Esophagus muscularis mucosa (tissue), 4 donors: ENCODE measurements around the gene HILPDA. TPM values are rescaled to one million over a fixed set of nuclear protein-coding genes. Genes with fewer than 3 reads are reported as not detected.
A peak's percentile ranks its signal among the peaks of the same experiment; 100 is the strongest.

Experiments used
- DNase-seq: peaks from one replicate; pipeline ENCODE4 v3.0.0-alpha.2; 2017; ENCODE audit errors: extremely low spot score
- H3K27ac ChIP-seq, 4 donors: fragments of 200-600 bp; sonication (generic); replicated peaks in 1 of 4; 1 replicate in 3 of 4; 2 replicates in 1 of 4; pipeline ENCODE4 v1.5.1; 2016 to 2019; ENCODE audit warnings: mild to moderate bottlenecking in 1 of 4
- H3K27me3 ChIP-seq, 4 donors: fragments of 200-600 bp; sonication (generic); one replicate each; pipeline versions ENCODE4 v1.5.1 to v1.6.0; 2016 to 2019
- H3K36me3 ChIP-seq, 4 donors: fragments of 200-600 bp; sonication (generic); one replicate each; pipeline ENCODE4 v1.5.1; 2016 to 2019
- H3K4me1 ChIP-seq, 4 donors: fragments of 200-600 bp; sonication (generic); one replicate each; pipeline ENCODE4 v1.5.1; 2016 to 2019
- H3K4me3 ChIP-seq, 4 donors: fragments of 200-600 bp; sonication (generic); 1 replicate in 2 of 4; 2 replicates in 2 of 4; pipeline ENCODE4 v1.5.1; 2016 to 2019; ENCODE audit warnings: mild to moderate bottlenecking in 4 of 4, moderate library complexity in 1 of 4
- H3K9me3 ChIP-seq, 4 donors: fragments of 200-600 bp; sonication (generic); 1 replicate in 3 of 4; 2 replicates in 1 of 4; pipeline ENCODE4 v1.5.1; 2016 to 2019
- EP300 ChIP-seq: sonication (generic); formaldehyde crosslinking; IDR thresholded peaks from one replicate; pipeline ENCODE4 v1.6.1; 2017; ENCODE audit warnings: antibody characterized with exemption
- POLR2A ChIP-seq: fragments of 450-650 bp; IDR thresholded peaks from one replicate; pipeline ENCODE4 v1.6.1; 2017; ENCODE audit warnings: antibody characterized with exemption, moderate library complexity, mild to moderate bottlenecking, low read depth
- POLR2AphosphoS5 ChIP-seq, 2 donors: sonication (generic); formaldehyde crosslinking; IDR thresholded peaks; one replicate each; pipeline ENCODE4 v1.6.1; 2017; ENCODE audit warnings: antibody characterized with exemption in 2 of 2
- WGBS: methylation state at CpG from one replicate; pipeline ENCODE4 v1.1.5; 2018; 5-methylcytosine and 5-hydroxymethylcytosine counted together
- intact Hi-C: fragments of 100-400 bp; cut with DNase I; formaldehyde crosslinking; loops from one replicate; pipeline ENCODE4 v1.15.1; 2023
- total RNA-seq, 4 donors: library from RNA; depleted of rRNA; stranded (reverse); fragments of >200 nt; gene quantifications; one replicate each; pipeline versions ENCODE4 v1.1.0 to v1.2.1, GENCODE V29; 2016
- TF ChIP-seq, protein P1 (sequence below), 3 experiments: fragments of 200-600 bp in 2 of 3; fragments of 450-650 bp in 1 of 3; sonication (generic) in 2 of 3; IDR thresholded peaks; one replicate each; pipeline ENCODE4 v1.5.1; 2017 to 2019; ENCODE audit warnings: antibody characterized with exemption in 3 of 3, mild to moderate bottlenecking in 2 of 3, moderate library complexity in 1 of 3

Gene HILPDA
- total RNA-seq, 4 donors from 2014 or later: 4.1 to 15.1 (median 5.8) TPM

DNA sequence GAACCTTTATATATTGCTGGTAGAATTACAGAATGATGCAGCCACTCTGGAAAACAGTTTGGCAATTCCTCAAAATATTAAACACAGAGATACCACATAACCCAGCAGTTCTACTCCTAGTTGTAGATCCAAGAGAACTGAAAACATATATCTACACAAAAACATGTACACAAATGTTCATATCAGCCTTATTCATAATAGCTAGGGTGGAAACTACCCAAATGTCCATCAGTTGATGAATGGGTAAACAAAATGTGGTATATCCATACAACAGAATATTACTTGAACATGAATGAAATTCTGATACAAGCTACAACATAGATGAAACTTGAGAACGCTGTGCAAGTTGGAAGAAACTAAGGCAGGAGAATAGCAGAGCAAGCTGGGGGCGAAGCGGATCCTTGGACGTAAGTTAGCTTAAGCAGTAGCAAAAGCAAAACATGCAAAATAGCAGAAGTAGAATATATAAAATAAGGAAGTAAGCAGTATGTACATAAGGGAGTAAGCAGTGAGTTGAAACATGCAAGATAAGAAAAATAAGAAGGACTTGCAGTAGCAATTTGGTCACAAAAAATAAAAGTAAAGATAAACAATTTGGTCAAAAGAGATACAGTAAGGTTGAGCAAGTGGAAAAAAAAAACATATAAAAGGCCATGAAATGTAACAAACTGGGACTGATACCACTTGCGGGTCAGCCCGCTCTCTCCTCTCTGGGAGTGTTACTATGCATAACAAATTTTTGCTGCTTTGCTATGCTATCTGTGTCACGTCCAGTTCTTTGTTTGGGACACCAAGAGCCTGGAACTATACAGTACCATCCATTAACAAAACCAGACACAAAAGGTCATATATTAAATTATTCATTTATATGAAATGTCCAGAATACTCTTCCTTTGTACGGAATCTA is 18.0 kb upstream of the HILPDA start:
- no peaks in the 10 kb centered on the region for H3K4me1 ChIP-seq
- no peak for DNase-seq
- intact Hi-C loops: no loop called here
- no peak overlapping the region for H3K27ac ChIP-seq
- peaks cover 0 to 8% (median 0%) of the 10 kb centered on the region in 4 donors for H3K27me3 ChIP-seq
- H3K4me3 ChIP-seq: no peak overlapping the region
- TF ChIP-seq POLR2AphosphoS5 (IDR thresholded peaks at IDR 0.05): no peak
- H3K9me3 ChIP-seq: no peaks in the 10 kb centered on the region
- WGBS: 73% methylated on average over 8 of the region's 8 CpGs
- no peaks in the 10 kb centered on the region for H3K36me3 ChIP-seq

DNA sequence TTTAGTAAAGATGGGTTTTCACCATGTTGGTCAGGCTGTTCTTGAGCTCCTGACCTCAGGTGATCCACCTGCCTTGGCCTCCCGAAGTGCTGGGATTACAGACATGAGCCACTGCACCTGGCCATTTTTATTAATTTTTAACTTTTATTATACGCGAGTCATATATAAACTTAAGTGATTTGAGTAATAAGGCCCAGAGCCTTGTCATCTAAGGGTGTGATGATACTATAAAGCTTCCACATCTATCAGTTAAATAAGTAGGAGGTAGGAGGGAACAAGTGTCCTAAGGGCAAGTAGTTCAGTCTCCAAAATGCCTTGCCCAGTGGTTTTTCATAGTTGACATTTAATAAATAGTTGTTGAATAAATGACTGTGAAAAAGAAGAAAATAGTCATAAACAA is 13.3 kb upstream of the HILPDA start:
- Histone ChIP-seq H3K4me3 (no peak overlapping the region), H3K4me1 (no peaks in the 10 kb centered on the region), H3K9me3 (no peaks in the 10 kb centered on the region), H3K27ac (no peak overlapping the region), H3K36me3 (no peaks in the 10 kb centered on the region), H3K27me3 (no peaks in the 10 kb centered on the region)
- WGBS: 90% methylated on average over 3 of the region's 3 CpGs
- intact Hi-C loops: no loop called here
- no peak for TF ChIP-seq POLR2AphosphoS5 (IDR thresholded peaks at IDR 0.05)
- no peak for TF ChIP-seq EP300
- TF ChIP-seq, protein P1, sequence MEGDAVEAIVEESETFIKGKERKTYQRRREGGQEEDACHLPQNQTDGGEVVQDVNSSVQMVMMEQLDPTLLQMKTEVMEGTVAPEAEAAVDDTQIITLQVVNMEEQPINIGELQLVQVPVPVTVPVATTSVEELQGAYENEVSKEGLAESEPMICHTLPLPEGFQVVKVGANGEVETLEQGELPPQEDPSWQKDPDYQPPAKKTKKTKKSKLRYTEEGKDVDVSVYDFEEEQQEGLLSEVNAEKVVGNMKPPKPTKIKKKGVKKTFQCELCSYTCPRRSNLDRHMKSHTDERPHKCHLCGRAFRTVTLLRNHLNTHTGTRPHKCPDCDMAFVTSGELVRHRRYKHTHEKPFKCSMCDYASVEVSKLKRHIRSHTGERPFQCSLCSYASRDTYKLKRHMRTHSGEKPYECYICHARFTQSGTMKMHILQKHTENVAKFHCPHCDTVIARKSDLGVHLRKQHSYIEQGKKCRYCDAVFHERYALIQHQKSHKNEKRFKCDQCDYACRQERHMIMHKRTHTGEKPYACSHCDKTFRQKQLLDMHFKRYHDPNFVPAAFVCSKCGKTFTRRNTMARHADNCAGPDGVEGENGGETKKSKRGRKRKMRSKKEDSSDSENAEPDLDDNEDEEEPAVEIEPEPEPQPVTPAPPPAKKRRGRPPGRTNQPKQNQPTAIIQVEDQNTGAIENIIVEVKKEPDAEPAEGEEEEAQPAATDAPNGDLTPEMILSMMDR (IDR thresholded peaks at IDR 0.05): no peak
- TF ChIP-seq POLR2A: no peak
- DNase-seq: no peak

DNA sequence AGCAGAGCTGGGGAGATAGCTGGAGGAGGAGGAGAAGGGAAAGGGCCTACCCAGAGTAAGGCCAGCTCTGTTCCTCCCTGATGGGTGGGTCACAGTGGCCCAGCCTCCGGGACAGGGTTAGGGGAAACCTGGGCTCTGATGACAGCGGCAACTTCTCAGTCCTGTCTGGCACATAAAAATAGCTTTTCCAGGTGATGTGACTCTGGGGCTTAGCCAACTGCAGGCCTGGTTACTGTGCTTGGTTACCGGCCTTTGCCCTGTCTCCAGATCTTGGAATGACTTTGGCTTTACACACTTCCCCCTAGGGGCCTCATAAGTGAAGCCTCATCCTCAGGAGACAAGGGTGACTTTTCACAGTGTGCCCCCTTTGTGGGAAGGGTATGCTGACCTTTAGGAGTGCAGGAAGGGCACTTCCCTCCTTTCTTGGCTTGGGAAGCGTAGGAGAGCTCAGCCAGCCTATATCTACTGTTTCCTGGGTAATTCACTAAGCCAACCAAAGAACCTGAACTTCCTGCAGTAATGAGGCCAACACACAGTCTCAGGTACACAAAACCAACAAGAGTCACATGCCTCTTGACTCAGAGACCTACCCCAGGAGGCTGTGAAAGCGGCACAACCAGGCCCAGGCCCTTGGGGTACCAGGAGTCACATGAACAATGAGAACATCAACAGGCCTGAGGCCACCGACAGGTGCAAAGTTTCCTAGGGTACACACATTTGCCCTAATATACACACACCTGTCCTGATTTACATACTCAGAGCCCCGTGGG is 11.7 kb upstream of the HILPDA start:
- H3K27me3 ChIP-seq: no peaks in the 10 kb centered on the region
- H3K4me1 ChIP-seq: no peaks in the 10 kb centered on the region

DNA sequence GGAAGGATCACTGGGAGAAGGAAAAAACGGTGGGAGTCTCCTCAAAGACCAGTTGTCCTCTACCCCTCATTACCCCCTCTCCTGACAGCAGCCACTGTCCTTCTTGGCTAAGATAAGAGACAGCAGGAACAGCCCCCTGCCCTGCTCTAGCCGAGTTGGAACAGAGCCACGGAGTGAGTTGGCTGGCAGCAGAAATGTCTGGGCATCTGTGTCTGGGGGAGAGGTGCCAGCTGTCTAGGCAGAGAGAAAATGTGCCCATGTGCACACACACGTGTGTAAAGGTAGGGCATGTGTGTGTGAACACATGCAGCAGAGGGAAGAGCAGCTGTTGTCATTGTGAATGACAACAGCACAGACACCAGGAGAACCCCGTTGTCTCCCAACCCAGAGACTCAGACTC is 9.4 kb upstream of the HILPDA start:
- no peak for DNase-seq
- Histone ChIP-seq H3K4me3 (no peak overlapping the region), H3K4me1 (no peaks in the 10 kb centered on the region), H3K27ac (no peak overlapping the region), H3K9me3 (no peaks in the 10 kb centered on the region), H3K27me3 (no peaks in the 10 kb centered on the region), H3K36me3 (no peaks in the 10 kb centered on the region)
- WGBS: 60% methylated on average over 5 of the region's 5 CpGs
- intact Hi-C loops: no loop called here
- no peak for TF ChIP-seq EP300
- no peak for TF ChIP-seq POLR2A
- TF ChIP-seq, protein P1 (IDR thresholded peaks at IDR 0.05): no peak
- no peak for TF ChIP-seq POLR2AphosphoS5 (IDR thresholded peaks at IDR 0.05)

More for the DNA sequence above, 11.7 kb upstream of the HILPDA start:
- no peaks in the 10 kb centered on the region for H3K36me3 ChIP-seq
- no peak overlapping the region for H3K4me3 ChIP-seq
- intact Hi-C loops: no loop called here
- 85% methylated on average over 5 of the region's 7 CpGs for WGBS
- no peak overlapping the region for H3K27ac ChIP-seq
- TF ChIP-seq POLR2A: no peak
- no peak for TF ChIP-seq EP300
- TF ChIP-seq POLR2AphosphoS5 (IDR thresholded peaks at IDR 0.05): no peak
- TF ChIP-seq, protein P1 (IDR thresholded peaks at IDR 0.05): no peak
- no peak for DNase-seq
- no peaks in the 10 kb centered on the region for H3K9me3 ChIP-seq

DNA sequence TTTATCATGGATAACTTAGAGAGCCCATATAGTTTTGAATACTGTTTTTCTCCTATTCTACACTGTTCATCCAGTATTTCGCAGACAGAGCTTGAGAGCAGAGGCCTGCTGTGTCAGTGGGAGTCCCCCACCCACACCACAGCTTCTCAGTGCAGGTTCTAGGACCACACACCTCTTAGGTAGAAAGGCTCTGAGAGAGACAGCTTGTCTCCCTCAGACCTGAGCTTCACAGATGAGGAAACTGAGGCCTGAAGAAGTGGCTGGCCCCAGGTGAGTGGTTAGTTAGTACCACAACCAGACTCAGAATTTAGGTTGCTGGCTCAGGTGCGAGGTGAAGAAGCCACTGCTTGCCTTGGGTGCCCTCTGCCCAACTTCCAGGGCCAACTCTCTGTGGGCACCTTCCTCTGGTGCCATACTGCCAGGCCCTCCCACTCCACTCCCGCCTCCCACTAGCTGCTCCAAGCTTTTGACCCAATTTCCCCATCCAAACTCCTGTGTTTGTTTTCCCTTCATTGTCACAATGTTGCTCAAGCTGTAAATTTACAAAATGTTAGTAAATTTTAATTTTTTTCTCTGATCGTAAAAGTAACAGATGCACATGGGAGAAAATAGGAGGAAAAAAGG is 7.6 kb upstream of the HILPDA start:
- intact Hi-C loops: no loop called here
- no peaks in the 10 kb centered on the region for H3K36me3 ChIP-seq
- peaks cover under 1 to 5% (median 1%) of the 10 kb centered on the region in 4 donors for H3K4me1 ChIP-seq
- no peaks in the 10 kb centered on the region for H3K27me3 ChIP-seq
- peak; percentile 75 for DNase-seq
- TF ChIP-seq, protein P1 (IDR thresholded peaks at IDR 0.05): no peak
- TF ChIP-seq POLR2AphosphoS5 (IDR thresholded peaks at IDR 0.05) (no peak), POLR2A (no peak), EP300 (no peak)
- no peak overlapping the region for H3K4me3 ChIP-seq
- 77% methylated on average over 4 of the region's 4 CpGs for WGBS
- H3K27ac ChIP-seq: no peak overlapping the region
- H3K9me3 ChIP-seq: no peaks in the 10 kb centered on the region
